MM.1S (cell line): Measurements from ENCODE around the gene NELL2.
"Not testable (repeated sequence)": the region's sequence is repeated elsewhere in the genome, so short reads cannot be mapped to it uniquely, and the experiment has no call there.

ENCODE experiments used
- DNase-seq: peaks from one replicate; pipeline ENCODE4 v3.0.0-alpha.2; 2015
- H2AFZ ChIP-seq: fragments of 300-600 bp; sonication (generic); 2 replicates; pipeline ENCODE4 v1.6.0; 2016; ENCODE audit warnings: antibody characterized with exemption, low read length
- H3F3A ChIP-seq: fragments of 300-600 bp; sonication (generic); 2 replicates; pipeline ENCODE4 v1.6.1; 2016; ENCODE audit warnings: mild to moderate bottlenecking, antibody characterized with exemption, low read length, moderate library complexity, mixed read lengths; ENCODE audit not compliant: insufficient read depth
- H3K27ac ChIP-seq: fragments of 300-600 bp; sonication (generic); 2 replicates; pipeline ENCODE4 v1.5.1; 2016; ENCODE audit warnings: mild to moderate bottlenecking, low read length
- H3K27me3 ChIP-seq: fragments of 300-600 bp; sonication (generic); replicated peaks from 2 replicates; pipeline ENCODE4 v1.6.0; 2016; ENCODE audit warnings: low read length; ENCODE audit not compliant: insufficient read depth
- H3K36me3 ChIP-seq: fragments of 300-600 bp; sonication (generic); replicated peaks from 2 replicates; pipeline ENCODE4 v1.6.1; 2016; ENCODE audit warnings: mild to moderate bottlenecking, low read length, mixed read lengths; ENCODE audit not compliant: insufficient read depth
- H3K4me1 ChIP-seq: fragments of 300-600 bp; sonication (generic); 2 replicates; pipeline ENCODE4 v1.6.1; 2016; ENCODE audit warnings: low read length, mixed read lengths
- H3K4me2 ChIP-seq: fragments of 300-600 bp; sonication (generic); 2 replicates; pipeline ENCODE4 v1.6.0; 2016; ENCODE audit warnings: low read depth, low read length
- H3K4me3 ChIP-seq: fragments of 300-600 bp; sonication (generic); 2 replicates; pipeline ENCODE4 v1.5.1; 2016; ENCODE audit warnings: low read length, mixed read lengths
- H3K79me2 ChIP-seq: fragments of 300-600 bp; sonication (generic); 2 replicates; pipeline ENCODE4 v1.6.1; 2016; ENCODE audit warnings: mixed run types, low read length, mixed read lengths
- H3K9ac ChIP-seq: fragments of 300-600 bp; sonication (generic); 2 replicates; pipeline ENCODE4 v1.6.1; 2016; ENCODE audit warnings: low read length, mixed read lengths
- H3K9me2 ChIP-seq: fragments of 300-600 bp; sonication (generic); replicated peaks from 2 replicates; pipeline ENCODE4 v1.6.1; 2016; ENCODE audit warnings: mild to moderate bottlenecking, low read length, mixed read lengths; ENCODE audit not compliant: insufficient read depth
- H3K9me3 ChIP-seq: fragments of 300-600 bp; sonication (generic); replicated peaks from 2 replicates; pipeline ENCODE4 v1.6.1; 2016; ENCODE audit warnings: mild to moderate bottlenecking, low read length, mixed read lengths; ENCODE audit not compliant: insufficient read depth
- H4K20me1 ChIP-seq: fragments of 300-600 bp; sonication (generic); 2 replicates; pipeline ENCODE4 v1.6.1; 2016; ENCODE audit warnings: mild to moderate bottlenecking, low read length, moderate library complexity, mixed read lengths; ENCODE audit not compliant: insufficient read depth
- CTCF ChIP-seq: fragments of 300-600 bp; sonication (generic); IDR thresholded peaks from 2 replicates; pipeline ENCODE4 v1.5.1; 2016; ENCODE audit warnings: antibody characterized with exemption, low read length, mixed read lengths
- EZH2 ChIP-seq: fragments of 300-600 bp; sonication (generic); optimal IDR thresholded peaks from 2 replicates; pipeline ENCODE3; 2017; ENCODE audit warnings: low read depth, mild to moderate bottlenecking, antibody characterized with exemption, low read length, mixed read lengths
- EZH2phosphoT487 ChIP-seq: fragments of 300-600 bp; sonication (generic); IDR thresholded peaks from 2 replicates; pipeline ENCODE4 v1.6.1; 2018; ENCODE audit warnings: antibody characterized with exemption, low read length

NELL2 gene

GRCh38 chr12:44915958-44916357, 39.8 kb upstream of the NELL2 start:
- Histone ChIP-seq H3K9me2 (no peaks in the 10 kb centered on the region), H3K4me1 (no peaks in the 10 kb centered on the region), H3K27ac (no peak overlapping the region), H3K4me2 (no peak overlapping the region), H3K4me3 (no peak overlapping the region), H4K20me1 (no peaks in the 10 kb centered on the region), H3K79me2 (no peaks in the 10 kb centered on the region), H3K9me3 (no peaks in the 10 kb centered on the region), H3F3A (no peaks in the 10 kb centered on the region), H2AFZ (no peak overlapping the region), H3K36me3 (no peaks in the 10 kb centered on the region), H3K9ac (no peak overlapping the region), H3K27me3 (no peaks in the 10 kb centered on the region)
- no peak for DNase-seq
- TF ChIP-seq EZH2 (no peak), CTCF (no peak), EZH2phosphoT487 (no peak)

- Histone ChIP-seq H3K27ac (no peak overlapping the region), H2AFZ (no peak overlapping the region)
Measured at GRCh38 chr12:44904321-44904720, 28.2 kb upstream of the NELL2 start.

GRCh38 chr12:44898108-44898507, 22.0 kb upstream of the NELL2 start:
- H3K4me2 ChIP-seq, H3K9me2 ChIP-seq, H3K79me2 ChIP-seq, H3K4me3 ChIP-seq, H3K9me3 ChIP-seq, H3K4me1 ChIP-seq, H3K27ac ChIP-seq, H3K27me3 ChIP-seq, H3K36me3 ChIP-seq, H2AFZ ChIP-seq, H3K9ac ChIP-seq, H4K20me1 ChIP-seq, DNase-seq, H3F3A ChIP-seq: not testable (repeated sequence)

More at GRCh38 chr12:44904321-44904720, 28.2 kb upstream of the NELL2 start:
- no peaks in the 10 kb centered on the region for H3F3A ChIP-seq
- DNase-seq = no peak
- H3K9ac ChIP-seq = no peak overlapping the region
- no peaks in the 10 kb centered on the region for H3K79me2 ChIP-seq
- H3K4me3 ChIP-seq = no peak overlapping the region
- no peaks in the 10 kb centered on the region for H3K36me3 ChIP-seq
- H3K9me2 ChIP-seq = no peaks in the 10 kb centered on the region
- no peaks in the 10 kb centered on the region for H3K9me3 ChIP-seq
- no peak overlapping the region for H3K4me2 ChIP-seq
- TF ChIP-seq EZH2phosphoT487 = no peak
- TF ChIP-seq EZH2 = no peak
- no peak for TF ChIP-seq CTCF
- no peaks in the 10 kb centered on the region for H3K27me3 ChIP-seq
- no peaks in the 10 kb centered on the region for H4K20me1 ChIP-seq
- no peaks in the 10 kb centered on the region for H3K4me1 ChIP-seq

- DNase-seq = no peak
- no peaks in the 10 kb centered on the region for H3K27me3 ChIP-seq
- no peak overlapping the region for H3K4me2 ChIP-seq
- no peaks in the 10 kb centered on the region for H4K20me1 ChIP-seq
- no peak overlapping the region for H3K27ac ChIP-seq
- no peak for TF ChIP-seq EZH2
- TF ChIP-seq CTCF = no peak
- no peak for TF ChIP-seq EZH2phosphoT487
- no peak overlapping the region for H2AFZ ChIP-seq
- no peak overlapping the region for H3K4me3 ChIP-seq
- no peaks in the 10 kb centered on the region for H3K9me2 ChIP-seq
- no peaks in the 10 kb centered on the region for H3K36me3 ChIP-seq
- no peak overlapping the region for H3K9ac ChIP-seq
- no peaks in the 10 kb centered on the region for H3K9me3 ChIP-seq
- H3K79me2 ChIP-seq = no peaks in the 10 kb centered on the region
- H3K4me1 ChIP-seq = no peaks in the 10 kb centered on the region
- H3F3A ChIP-seq = no peaks in the 10 kb centered on the region
Measured at GRCh38 chr12:44889926-44890325, 13.8 kb upstream of the NELL2 start.
